Measurements from ENCODE around the gene COL2A1. TPM values are rescaled to one million over a fixed set of nuclear protein-coding genes. Genes with fewer than 3 reads are reported as not detected.

The COL2A1 gene
- total RNA-seq, 1 donor from 2014 or later: 0.82 TPM

DNA sequence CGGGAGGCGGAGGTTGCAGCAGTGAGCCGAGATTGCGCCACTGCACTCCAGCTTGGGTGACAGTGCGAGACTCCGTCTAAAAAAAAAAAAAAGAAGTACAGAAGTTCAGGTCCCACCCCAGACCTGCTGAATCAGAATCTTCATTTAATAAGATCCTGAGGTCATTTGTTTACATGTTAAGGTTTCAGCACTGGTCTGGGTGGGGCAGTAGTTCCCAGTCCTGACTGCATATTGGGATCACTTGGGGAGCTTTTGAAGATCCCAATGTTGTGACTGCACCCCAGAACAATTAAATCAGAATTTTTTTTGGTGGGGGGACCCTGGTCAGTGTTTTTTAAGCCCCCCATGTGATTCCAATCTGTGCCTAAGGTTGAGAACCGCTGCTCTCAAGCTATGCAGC is 11.7 kb upstream of the COL2A1 start:
- DNase-seq (ENCODE audit: low spot score in 2 of 2): no peak
- no peak for FAIRE-seq

GRCh38 chr12:48015129-48015528 is 10.9 kb upstream of the COL2A1 start:
- DNase-seq (ENCODE audit: low spot score in 2 of 2): no peak
- FAIRE-seq: no peak

GRCh38 chr12:48013287-48013686 is 9.0 kb upstream of the COL2A1 start:
- DNase-seq (ENCODE audit: low spot score in 2 of 2) (no peak), FAIRE-seq (no peak)

DNA sequence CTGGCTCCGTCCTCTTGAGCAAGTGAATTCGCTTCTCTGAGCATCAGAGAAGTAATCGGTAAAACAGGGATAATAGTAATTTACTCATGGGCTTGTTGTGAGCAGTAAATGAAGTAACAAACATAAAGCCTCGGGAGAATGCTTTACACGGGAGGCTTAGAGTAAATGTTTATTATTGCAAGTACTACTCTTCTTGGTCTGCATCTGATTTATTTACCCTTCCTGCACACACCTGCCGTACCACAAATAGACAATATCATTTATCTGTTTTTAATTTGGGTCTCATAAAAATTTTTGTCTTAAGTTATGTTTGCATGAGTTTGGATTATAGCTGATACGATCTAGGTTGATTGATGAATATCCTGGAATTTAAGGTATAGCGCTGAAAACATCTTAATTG is 7.8 kb upstream of the COL2A1 start:
- FAIRE-seq (no peak), DNase-seq (ENCODE audit: low spot score in 2 of 2) (no peak)

DNA sequence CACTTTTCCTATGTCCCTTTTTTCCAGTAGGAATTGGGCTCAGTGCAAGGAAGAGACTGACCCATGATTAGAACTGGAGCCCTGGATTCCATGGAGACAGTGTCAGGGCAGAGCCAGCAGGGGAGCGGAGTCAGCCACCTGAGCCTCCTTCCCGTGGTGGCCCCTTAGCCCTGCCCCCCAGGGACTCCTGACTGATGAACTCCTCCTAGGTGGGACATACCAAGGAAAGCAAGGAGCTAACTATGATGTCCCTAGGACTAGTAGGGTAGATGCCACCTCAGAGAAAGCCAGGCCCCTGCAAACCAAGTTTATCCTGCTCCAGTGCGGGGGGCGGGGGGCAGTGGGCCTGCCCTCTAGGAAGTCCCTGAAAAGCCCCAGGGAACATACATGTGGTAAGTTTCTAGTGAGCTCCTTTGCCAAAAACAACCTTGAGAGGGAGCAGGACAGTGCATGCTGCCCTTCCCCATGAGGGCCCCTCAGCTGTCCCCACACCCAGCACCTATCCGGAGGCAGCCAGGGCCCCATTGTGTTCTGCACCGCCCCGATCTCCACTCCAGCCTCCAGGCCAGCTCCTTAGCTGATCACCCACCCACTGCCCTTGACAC is 6.2 kb upstream of the COL2A1 start:
- DNase-seq (ENCODE audit: low spot score in 2 of 2): no peak
- FAIRE-seq: no peak

- FAIRE-seq (no peak), DNase-seq (ENCODE audit: low spot score in 2 of 2) (no peak)
Observed at GRCh38 chr12:48009471-48009870, 5.2 kb upstream of the COL2A1 start.

DNA sequence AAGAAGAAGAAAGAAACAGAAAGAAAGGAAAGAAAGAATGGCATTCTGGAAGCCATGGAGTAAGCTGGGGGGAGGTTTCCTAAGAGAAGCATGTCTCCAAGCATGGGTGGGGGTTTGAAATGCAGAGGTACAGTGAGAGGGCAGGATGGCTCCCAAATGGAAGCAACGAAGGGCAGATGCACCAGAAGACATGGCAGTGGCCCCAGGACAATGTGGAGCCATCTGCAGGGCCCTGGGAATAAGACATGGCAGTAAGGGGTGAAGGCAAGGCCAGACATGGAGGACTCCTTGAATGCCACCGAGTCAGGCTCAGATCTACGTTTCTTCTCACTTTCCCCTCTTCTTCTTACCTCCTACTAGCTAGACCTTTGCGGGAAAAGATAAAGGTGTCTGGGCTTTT is 4.7 kb upstream of the COL2A1 start:
- DNase-seq (ENCODE audit: low spot score in 2 of 2) (no peak), FAIRE-seq (no peak)

DNA sequence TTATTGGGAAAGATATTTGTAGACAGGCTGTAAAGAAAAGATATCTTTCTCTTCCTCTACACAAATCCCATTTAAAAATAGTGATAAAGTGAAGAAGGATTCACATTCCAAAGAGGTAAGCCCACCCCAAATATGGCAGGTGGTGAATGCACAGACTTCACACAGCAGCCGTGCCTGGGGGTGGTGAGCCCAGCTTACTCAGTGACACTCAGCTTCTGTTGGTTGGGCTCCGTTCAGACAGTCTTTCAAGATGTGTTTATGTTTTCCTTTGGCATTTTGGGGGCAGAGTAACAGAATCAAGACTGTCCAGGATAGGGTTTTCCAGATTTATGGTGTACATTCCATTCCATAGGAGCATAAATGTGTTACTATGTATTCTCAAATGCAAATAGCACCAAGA is 4.1 kb upstream of the COL2A1 start:
- FAIRE-seq (no peak), DNase-seq (ENCODE audit: low spot score in 2 of 2) (no peak)

- DNase-seq (ENCODE audit: low spot score in 2 of 2) (no peak), FAIRE-seq (no peak)
Observed at GRCh38 chr12:48007206-48007605, 2.9 kb upstream of the COL2A1 start.

GRCh38 chr12:48005750-48006021 is 1.4 kb upstream of the COL2A1 start:
- DNase-seq (ENCODE audit: low spot score in 2 of 2) (no peak), FAIRE-seq (no peak)

GRCh38 chr12:48005001-48005749 is 899 bp upstream of the COL2A1 start:
- DNase-seq (ENCODE audit: low spot score in 2 of 2) (no peak), FAIRE-seq (no peak)

DNA sequence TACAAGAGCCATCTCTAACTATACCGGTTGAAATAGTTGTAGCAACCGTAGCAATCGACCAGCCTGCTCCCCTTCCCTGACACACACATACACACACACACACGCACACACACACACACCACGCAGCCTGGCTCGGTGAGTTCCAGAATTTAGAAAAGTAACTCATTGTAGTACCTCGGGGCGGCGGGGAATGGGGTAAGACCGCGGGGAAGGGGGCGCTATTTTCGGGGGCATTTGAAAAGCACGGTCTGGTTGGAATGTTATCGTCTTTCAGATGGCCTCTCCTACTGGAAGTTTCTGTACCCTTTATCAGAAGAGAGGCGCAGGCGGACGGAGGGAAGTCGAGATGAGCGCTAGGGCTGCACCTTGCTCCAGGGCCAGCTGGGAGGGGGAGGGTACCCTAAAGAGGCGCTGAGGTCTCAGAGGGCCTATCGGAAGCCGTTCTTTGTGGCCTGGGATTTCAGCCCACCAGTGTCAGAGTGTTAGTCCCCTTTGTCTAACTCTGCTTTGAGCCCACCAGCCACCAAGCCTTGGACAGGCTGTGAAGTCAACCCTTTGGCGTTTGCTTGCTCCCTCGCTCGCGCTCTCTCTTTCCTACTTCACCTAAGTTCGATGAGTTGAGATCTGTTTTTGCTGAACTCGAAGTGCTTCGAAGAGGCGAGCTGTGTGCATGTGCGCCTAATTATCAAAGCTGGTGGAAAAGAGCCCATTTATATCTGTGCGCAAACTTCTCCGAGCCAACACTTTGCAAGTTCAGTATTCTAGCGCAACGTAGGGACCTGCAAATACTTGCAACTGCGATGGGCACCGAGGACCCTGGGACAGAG is 837 bp downstream of the COL2A1 start:
- FAIRE-seq (no peak), DNase-seq (ENCODE audit: low spot score in 2 of 2) (peak in 1 of 2 donors; percentile 31)

DNA sequence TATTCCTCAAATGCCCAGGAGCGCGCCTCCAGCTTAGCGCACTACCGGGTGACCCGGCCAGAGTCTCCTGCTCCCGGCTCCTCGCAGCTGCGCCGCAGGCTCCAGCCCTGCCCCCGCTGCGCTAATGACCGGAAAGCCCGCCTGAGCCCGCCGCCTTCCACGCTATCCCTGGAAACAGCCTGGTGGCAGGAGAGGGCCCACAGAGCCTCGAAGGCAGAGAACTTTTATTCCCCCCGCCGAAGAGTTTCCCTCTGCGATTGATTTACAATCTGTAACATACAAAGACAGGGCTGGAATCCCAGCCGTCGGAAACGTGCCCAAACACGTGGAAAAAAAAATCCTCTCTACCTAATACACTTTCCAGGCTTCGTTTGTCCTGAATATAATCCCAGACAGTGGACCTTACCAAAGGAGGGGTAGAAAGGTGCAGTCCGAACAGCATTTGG is 1.5 kb downstream of the COL2A1 start:
- peak in 1 of 2 donors; percentile 21 for DNase-seq (ENCODE audit: low spot score in 2 of 2)
- FAIRE-seq: no peak

- FAIRE-seq (no peak), DNase-seq (ENCODE audit: low spot score in 2 of 2) (peak in 1 of 2 donors; percentile 25)
Observed at GRCh38 chr12:48002414-48002730, 1.9 kb downstream of the COL2A1 start.

- no peak for FAIRE-seq
- peak; percentile 56 to 58 for DNase-seq (ENCODE audit: low spot score in 2 of 2)
Observed at GRCh38 chr12:48001505-48002413, 2.5 kb downstream of the COL2A1 start.

DNA sequence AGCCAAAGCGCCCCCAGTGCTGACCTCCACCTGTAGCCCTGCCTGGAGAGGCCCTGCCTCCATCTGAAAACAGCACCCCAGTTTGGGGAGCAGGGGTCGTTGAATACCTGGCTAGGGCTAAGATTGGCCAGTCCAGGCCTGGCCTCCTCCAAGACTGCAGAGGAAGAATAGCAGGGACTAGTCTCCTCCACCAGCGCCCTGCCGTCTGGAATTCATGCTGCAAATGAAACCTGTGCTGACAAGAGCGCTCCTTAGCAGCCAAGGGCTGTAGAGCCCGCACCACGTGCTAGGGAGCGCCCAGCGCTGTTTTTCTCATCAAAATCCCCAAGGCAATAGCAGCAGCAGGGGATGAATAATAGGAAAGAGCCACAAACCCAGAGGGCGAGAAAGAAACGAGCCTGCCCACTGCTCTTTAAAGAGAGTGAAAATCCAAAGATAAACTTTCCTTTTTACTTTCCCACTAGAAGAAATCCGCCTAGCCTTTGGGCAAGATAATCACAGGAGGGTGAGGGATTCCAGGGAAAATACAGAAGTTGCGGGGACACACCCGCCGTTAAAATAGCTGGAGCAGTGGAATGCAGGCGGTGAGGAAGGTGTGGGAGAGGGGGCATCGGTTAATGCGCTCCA is 3.3 kb downstream of the COL2A1 start:
- DNase-seq (ENCODE audit: low spot score in 2 of 2): no peak

DNA sequence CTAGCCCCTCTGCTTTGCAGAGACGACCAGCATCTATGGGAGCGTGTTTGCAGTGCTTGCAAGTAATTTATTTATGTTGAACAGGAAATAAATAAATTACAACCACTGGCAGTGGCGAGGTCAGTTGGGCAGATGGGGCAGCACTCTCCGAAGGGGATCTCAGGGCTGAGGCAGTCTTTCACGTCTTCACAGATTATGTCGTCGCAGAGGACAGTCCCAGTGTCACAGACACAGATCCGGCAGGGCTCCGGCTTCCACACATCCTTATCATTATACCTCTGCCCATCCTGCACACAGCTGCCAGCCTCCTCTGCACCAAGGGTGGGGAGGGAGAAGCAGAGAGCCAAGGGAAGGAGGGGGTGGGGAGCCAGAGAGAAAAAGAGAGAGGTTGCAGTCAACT is 4.5 kb downstream of the COL2A1 start:
- FAIRE-seq: no peak
- no peak for DNase-seq (ENCODE audit: low spot score in 2 of 2)

More for the DNA sequence above, 3.3 kb downstream of the COL2A1 start:
- FAIRE-seq: no peak

DNA sequence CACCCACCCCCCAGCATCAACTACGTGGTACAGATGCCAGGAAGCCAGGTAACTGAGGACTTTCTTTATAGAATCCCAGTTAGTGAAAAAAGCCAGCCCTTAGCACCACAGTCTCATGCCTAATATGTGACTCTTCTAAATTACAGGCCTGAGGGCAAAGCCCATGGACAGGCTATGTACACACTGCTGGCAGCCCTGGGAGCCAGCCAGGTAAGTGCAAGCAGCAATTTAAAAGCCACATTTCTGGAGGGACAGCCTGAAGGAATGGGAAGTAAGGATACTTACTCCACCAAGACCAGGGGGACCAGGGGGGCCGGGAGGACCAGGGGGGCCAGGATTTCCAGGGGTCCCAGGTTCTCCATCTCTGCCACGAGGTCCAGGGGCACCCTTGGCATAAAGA is 7.0 kb downstream of the COL2A1 start:
- FAIRE-seq: no peak
- no peak for DNase-seq (ENCODE audit: low spot score in 2 of 2)

- FAIRE-seq (no peak), DNase-seq (ENCODE audit: low spot score in 2 of 2) (peak; percentile 30 to 49)
Observed at GRCh38 chr12:47995981-47996401, 8.3 kb downstream of the COL2A1 start.

GRCh38 chr12:47993491-47993890 is 10.8 kb downstream of the COL2A1 start:
- FAIRE-seq (no peak), DNase-seq (ENCODE audit: low spot score in 2 of 2) (no peak)

All from frontal cortex (tissue), 4 donors.